ENCODE measurements around the gene MTF2. TPM values are rescaled to one million over a fixed set of nuclear protein-coding genes. Genes with fewer than 3 reads are reported as not detected.

Gene MTF2
- total RNA-seq, 2 donors from 2014 or later: 85.0 to 103 TPM

DNA sequence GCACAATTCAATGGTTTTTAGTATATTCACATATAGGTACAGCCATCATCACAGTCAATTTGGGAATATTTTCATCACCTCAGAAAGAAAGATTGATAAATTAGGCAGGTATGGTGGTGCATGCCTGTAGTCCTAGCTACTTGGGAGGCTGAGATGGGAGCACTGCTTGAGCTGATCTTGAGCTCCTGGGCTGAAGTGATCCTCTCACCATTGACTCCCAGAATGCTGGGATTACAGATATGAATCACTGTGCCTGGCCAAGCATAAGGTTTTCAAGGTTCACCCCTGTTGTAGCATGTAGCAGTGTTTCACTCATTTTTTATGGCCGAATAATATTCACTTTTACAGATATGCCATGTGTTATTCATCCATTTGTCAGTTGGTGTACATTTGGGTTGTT is 44.7 kb upstream of the MTF2 start:
- no peak for DNase-seq
- no peaks in the 10 kb centered on the region for H3K36me3 ChIP-seq (ENCODE audit: control insufficient read depth, insufficient read depth, low read length)
- H3K4me1 ChIP-seq (ENCODE audit: control insufficient read depth, insufficient read depth, low read length): no peaks in the 10 kb centered on the region
- WGBS, 2 experiments (ENCODE audit: insufficient coverage in 1 of 2, insufficient read length in 1 of 2): 100% methylated on average over 1 of the region's 1 CpG; no CpG with 5 or more reads in 1 of the 2 experiments
- Mint-ChIP-seq H3K27ac (no peak overlapping the region), H3K4me3 (no peak overlapping the region), H3K36me3 (ENCODE audit: low read depth) (no peaks in the 10 kb centered on the region), H3K27me3 (ENCODE audit: insufficient read depth) (no peaks in the 10 kb centered on the region), H3K4me1 (peaks cover 2% of the 10 kb centered on the region), H3K9me3 (no peaks in the 10 kb centered on the region)
- no peaks in the 10 kb centered on the region for H3K9me3 ChIP-seq (ENCODE audit: control insufficient read depth, low read length)
- no peak overlapping the region for H3K27ac ChIP-seq (ENCODE audit: low read depth, low read length)
- TF ChIP-seq, protein P1, sequence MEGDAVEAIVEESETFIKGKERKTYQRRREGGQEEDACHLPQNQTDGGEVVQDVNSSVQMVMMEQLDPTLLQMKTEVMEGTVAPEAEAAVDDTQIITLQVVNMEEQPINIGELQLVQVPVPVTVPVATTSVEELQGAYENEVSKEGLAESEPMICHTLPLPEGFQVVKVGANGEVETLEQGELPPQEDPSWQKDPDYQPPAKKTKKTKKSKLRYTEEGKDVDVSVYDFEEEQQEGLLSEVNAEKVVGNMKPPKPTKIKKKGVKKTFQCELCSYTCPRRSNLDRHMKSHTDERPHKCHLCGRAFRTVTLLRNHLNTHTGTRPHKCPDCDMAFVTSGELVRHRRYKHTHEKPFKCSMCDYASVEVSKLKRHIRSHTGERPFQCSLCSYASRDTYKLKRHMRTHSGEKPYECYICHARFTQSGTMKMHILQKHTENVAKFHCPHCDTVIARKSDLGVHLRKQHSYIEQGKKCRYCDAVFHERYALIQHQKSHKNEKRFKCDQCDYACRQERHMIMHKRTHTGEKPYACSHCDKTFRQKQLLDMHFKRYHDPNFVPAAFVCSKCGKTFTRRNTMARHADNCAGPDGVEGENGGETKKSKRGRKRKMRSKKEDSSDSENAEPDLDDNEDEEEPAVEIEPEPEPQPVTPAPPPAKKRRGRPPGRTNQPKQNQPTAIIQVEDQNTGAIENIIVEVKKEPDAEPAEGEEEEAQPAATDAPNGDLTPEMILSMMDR (conservative IDR thresholded peaks at IDR 0.05): no peak
- H3K9ac ChIP-seq (ENCODE audit: extremely low read depth, low read length, poor library complexity, severe bottlenecking): no peak overlapping the region
- H3K27me3 ChIP-seq (ENCODE audit: control insufficient read depth, insufficient read depth, low read length, poor library complexity, severe bottlenecking): peaks cover 5% of the 10 kb centered on the region
- no peak overlapping the region for H3K4me3 ChIP-seq (ENCODE audit: low read length)

DNA sequence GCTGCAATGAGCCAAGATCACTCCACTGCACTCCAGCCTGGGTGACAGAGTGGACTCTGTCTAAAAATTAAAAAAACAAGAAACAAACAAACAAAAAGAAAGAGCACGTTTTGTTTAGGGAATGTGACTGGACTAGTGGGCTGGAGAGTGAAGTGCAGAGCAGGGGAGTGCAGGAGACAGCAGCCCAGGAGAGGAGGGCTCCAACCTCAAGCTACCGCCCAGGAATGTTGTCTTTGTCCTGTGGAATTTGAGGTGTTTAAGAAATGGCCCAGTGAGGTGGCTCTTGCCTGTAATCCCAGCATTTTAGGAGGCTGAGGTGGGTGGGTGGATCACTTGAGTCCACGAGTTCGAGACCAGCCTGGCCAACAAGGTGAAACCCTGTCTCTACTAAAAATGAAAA is 42.4 kb upstream of the MTF2 start:
- Mint-ChIP-seq H3K4me3 (no peak overlapping the region), H3K27me3 (ENCODE audit: insufficient read depth) (no peaks in the 10 kb centered on the region), H3K4me1 (no peaks in the 10 kb centered on the region), H3K9me3 (no peaks in the 10 kb centered on the region), H3K36me3 (ENCODE audit: low read depth) (no peaks in the 10 kb centered on the region), H3K27ac (no peak overlapping the region)
- Histone ChIP-seq H3K27me3 (ENCODE audit: control insufficient read depth, insufficient read depth, low read length, poor library complexity, severe bottlenecking) (peaks cover 2% of the 10 kb centered on the region), H3K9me3 (ENCODE audit: control insufficient read depth, low read length) (no peaks in the 10 kb centered on the region), H3K4me1 (ENCODE audit: control insufficient read depth, insufficient read depth, low read length) (no peaks in the 10 kb centered on the region), H3K9ac (ENCODE audit: extremely low read depth, low read length, poor library complexity, severe bottlenecking) (no peak overlapping the region), H3K36me3 (ENCODE audit: control insufficient read depth, insufficient read depth, low read length) (no peaks in the 10 kb centered on the region), H3K27ac (ENCODE audit: low read depth, low read length) (no peak overlapping the region), H3K4me3 (ENCODE audit: low read length) (no peak overlapping the region)
- peak; percentile 59 for DNase-seq
- TF ChIP-seq, protein P1 (conservative IDR thresholded peaks at IDR 0.05): peak; percentile 18
- WGBS, 2 experiments (ENCODE audit: insufficient coverage in 1 of 2, insufficient read length in 1 of 2): 67 to 76% methylated on average over 1 to 2 of the region's 4 CpGs

DNA sequence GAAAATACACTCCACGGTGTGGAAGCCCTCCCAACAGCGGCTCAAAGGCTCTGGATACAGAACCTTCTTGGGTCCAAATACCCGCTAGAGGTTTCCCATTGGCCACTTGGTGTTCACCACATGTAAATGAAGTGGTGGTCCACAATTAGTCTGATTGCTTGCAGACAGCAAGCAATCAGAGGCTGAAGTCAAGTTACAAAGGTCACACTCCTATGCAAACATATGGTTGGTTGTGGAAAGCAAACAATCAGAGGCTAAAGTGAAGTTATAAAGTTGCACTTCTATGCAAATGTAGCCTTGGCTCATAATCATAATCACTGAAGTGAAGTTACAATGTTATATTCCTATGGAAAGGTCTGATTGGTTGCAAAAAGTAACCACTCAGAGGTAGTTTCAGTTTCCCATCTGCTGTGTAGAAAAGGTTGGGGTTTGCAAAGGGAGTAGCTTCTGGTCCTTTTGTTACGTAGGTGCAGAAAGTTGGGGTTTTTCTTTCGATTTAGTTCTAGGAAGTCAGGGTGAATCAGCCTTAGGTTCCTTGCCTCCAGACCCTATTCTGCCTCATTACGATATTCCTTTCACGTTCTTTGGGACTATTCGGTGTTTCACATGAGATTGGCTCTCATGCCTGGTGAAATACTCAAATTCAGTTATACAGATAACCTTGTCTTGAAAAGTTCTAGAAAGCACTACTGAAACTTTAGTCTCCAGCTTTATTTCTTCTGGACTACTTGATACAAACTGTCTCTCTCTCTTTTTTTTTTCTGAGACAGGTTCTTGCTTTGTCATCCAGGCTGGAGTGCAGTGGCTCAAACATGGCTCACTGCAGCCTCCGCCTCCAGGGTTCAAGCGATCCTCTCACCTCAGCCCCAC is 36.7 kb upstream of the MTF2 start:
- WGBS, 2 experiments (ENCODE audit: insufficient coverage in 1 of 2, insufficient read length in 1 of 2): 67 to 76% methylated on average over 8 to 10 of the region's 10 CpGs
- no peak overlapping the region for H3K9ac ChIP-seq (ENCODE audit: extremely low read depth, low read length, poor library complexity, severe bottlenecking)
- H3K36me3 ChIP-seq (ENCODE audit: control insufficient read depth, insufficient read depth, low read length): no peaks in the 10 kb centered on the region
- H3K27me3 Mint-ChIP-seq (ENCODE audit: insufficient read depth): no peaks in the 10 kb centered on the region
- no peaks in the 10 kb centered on the region for H3K27me3 ChIP-seq (ENCODE audit: control insufficient read depth, insufficient read depth, low read length, poor library complexity, severe bottlenecking)
- H3K4me1 Mint-ChIP-seq: no peaks in the 10 kb centered on the region
- DNase-seq: no peak
- no peak overlapping the region for H3K4me3 ChIP-seq (ENCODE audit: low read length)
- H3K27ac ChIP-seq (ENCODE audit: low read depth, low read length): no peak overlapping the region
- TF ChIP-seq, protein P1 (conservative IDR thresholded peaks at IDR 0.05): no peak
- H3K27ac Mint-ChIP-seq: no peak overlapping the region
- no peaks in the 10 kb centered on the region for H3K9me3 Mint-ChIP-seq
- no peaks in the 10 kb centered on the region for H3K9me3 ChIP-seq (ENCODE audit: control insufficient read depth, low read length)
- no peaks in the 10 kb centered on the region for H3K36me3 Mint-ChIP-seq (ENCODE audit: low read depth)
- no peak overlapping the region for H3K4me3 Mint-ChIP-seq
- no peaks in the 10 kb centered on the region for H3K4me1 ChIP-seq (ENCODE audit: control insufficient read depth, insufficient read depth, low read length)

All from endodermal cell (in vitro differentiated cells).